CD14-positive monocyte (primary cell): Measurements from ENCODE around the gene ING1. TPM values are rescaled to one million over a fixed set of nuclear protein-coding genes. Genes with fewer than 3 reads are reported as not detected.

ENCODE experiments used
- DNase-seq, 3 donors: peaks; one replicate each; pipeline ENCODE4 v3.0.0-alpha.2; 2011 to 2022
- H2AFZ ChIP-seq: 2 replicates; pipeline ENCODE4 v1.6.0; 2012; ENCODE audit warnings: mild to moderate bottlenecking, low read depth, low read length, inconsistent platforms; ENCODE audit not compliant: insufficient read depth, poor library complexity, severe bottlenecking
- H3K27ac ChIP-seq, 2 donors: 1 replicate in 1 of 2; 2 replicates in 1 of 2; pipeline ENCODE4 v1.5.1; 2012 to 2013; ENCODE audit warnings: low read length in 2 of 2, control low read depth in 1 of 2, inconsistent platforms in 1 of 2, low read depth in 1 of 2, mild to moderate bottlenecking in 1 of 2
- H3K27me3 ChIP-seq, 2 donors: one replicate each; pipeline versions ENCODE4 v1.6.0 to v1.6.1; 2011 to 2013; ENCODE audit warnings: low read length in 2 of 2; ENCODE audit not compliant: control insufficient read depth in 2 of 2, insufficient read depth in 2 of 2
- H3K36me3 ChIP-seq, 2 donors: replicated peaks in 1 of 2; 1 replicate in 1 of 2; 2 replicates in 1 of 2; pipeline versions ENCODE4 v1.5.1 to v1.6.1; 2012 to 2013; ENCODE audit warnings: low read length in 2 of 2, control low read depth in 1 of 2, inconsistent platforms in 1 of 2, mild to moderate bottlenecking in 1 of 2; ENCODE audit not compliant: insufficient read depth in 2 of 2, control insufficient read depth in 1 of 2
- H3K4me1 ChIP-seq, 2 donors: 1 replicate in 1 of 2; 2 replicates in 1 of 2; pipeline versions ENCODE4 v1.5.1 to v1.6.1; 2012 to 2013; ENCODE audit warnings: low read length in 2 of 2, control low read depth in 1 of 2, inconsistent platforms in 1 of 2, mild to moderate bottlenecking in 1 of 2, moderate library complexity in 1 of 2; ENCODE audit not compliant: insufficient read depth in 2 of 2, control insufficient read depth in 1 of 2
- H3K4me2 ChIP-seq: replicated peaks from 2 replicates; pipeline ENCODE3; 2012; ENCODE audit warnings: low read length, moderate library complexity, mild to moderate bottlenecking; ENCODE audit not compliant: poor library complexity, severe bottlenecking; ENCODE audit errors: extremely low read depth
- H3K4me3 ChIP-seq, 3 experiments: fragments of 200-600 bp in 1 of 3; sonication (generic) in 1 of 3; replicated peaks in 1 of 3; 1 replicate in 2 of 3; 2 replicates in 1 of 3; pipeline ENCODE4 v1.5.1; 2011 to 2013; ENCODE audit warnings: low read length in 3 of 3, mild to moderate bottlenecking in 3 of 3, control low read depth in 2 of 3, low read depth in 2 of 3, inconsistent platforms in 1 of 3, moderate library complexity in 1 of 3
- H3K79me2 ChIP-seq: 2 replicates; pipeline ENCODE4 v1.6.0; 2012; ENCODE audit warnings: mild to moderate bottlenecking, control low read depth, inconsistent platforms, low read length, moderate library complexity; ENCODE audit not compliant: insufficient read depth
- H3K9ac ChIP-seq: 2 replicates; pipeline ENCODE4 v1.6.0; 2017; ENCODE audit warnings: low read length, mild to moderate bottlenecking; ENCODE audit not compliant: insufficient read depth, poor library complexity, severe bottlenecking
- H3K9me3 ChIP-seq, 2 donors: replicated peaks in 1 of 2; 1 replicate in 1 of 2; 2 replicates in 1 of 2; pipeline versions ENCODE4 v1.5.1 to v1.6.1; 2012 to 2013; ENCODE audit warnings: low read length in 2 of 2, control low read depth in 1 of 2; ENCODE audit not compliant: control insufficient read depth in 1 of 2, insufficient read depth in 1 of 2
- H4K20me1 ChIP-seq: 2 replicates; pipeline ENCODE4 v1.6.0; 2012; ENCODE audit warnings: mild to moderate bottlenecking, low read length, control low read depth, moderate library complexity; ENCODE audit not compliant: insufficient read depth
- H3K27ac Mint-ChIP-seq, 7 donors: one replicate each; pipeline ENCODE4 v1.8.0; 2020; ENCODE audit warnings: mild to moderate bottlenecking in 7 of 7, mixed read lengths in 7 of 7, moderate library complexity in 6 of 7, inconsistent platforms in 2 of 7
- H3K27me3 Mint-ChIP-seq, 3 donors: one replicate each; pipeline ENCODE4 v1.8.0; 2021 to 2022; ENCODE audit warnings: low read depth in 3 of 3, mild to moderate bottlenecking in 3 of 3, mixed read lengths in 3 of 3, moderate library complexity in 3 of 3, inconsistent platforms in 1 of 3
- H3K36me3 Mint-ChIP-seq, 2 donors: one replicate each; pipeline ENCODE4 v1.8.0; 2020; ENCODE audit warnings: mixed read lengths in 2 of 2, inconsistent platforms in 1 of 2, mild to moderate bottlenecking in 1 of 2
- H3K4me1 Mint-ChIP-seq: one replicate; pipeline ENCODE4 v1.8.0; 2020; ENCODE audit warnings: mild to moderate bottlenecking, mixed read lengths
- H3K4me3 Mint-ChIP-seq, 2 donors: one replicate each; pipeline ENCODE4 v1.8.0; 2020; ENCODE audit warnings: mild to moderate bottlenecking in 2 of 2, mixed read lengths in 2 of 2, moderate library complexity in 1 of 2
- H3K9me3 Mint-ChIP-seq, 7 donors: one replicate each; pipeline ENCODE4 v1.8.0; 2020 to 2022; ENCODE audit warnings: mixed read lengths in 7 of 7, mild to moderate bottlenecking in 6 of 7, moderate library complexity in 6 of 7, inconsistent platforms in 2 of 7
- CTCF ChIP-seq: fragments of 200-600 bp; IDR thresholded peaks from one replicate; pipeline ENCODE4 v1.8.0; 2022; ENCODE audit warnings: antibody characterized with exemption, mild to moderate bottlenecking
- WGBS: methylation state at CpG from one replicate; pipeline ENCODE4 v1.1.5; 2013; ENCODE audit warnings: missing lambda C conversion rate; ENCODE audit not compliant: insufficient coverage; 5-methylcytosine and 5-hydroxymethylcytosine counted together
- intact Hi-C, 2 donors: fragments of 100-400 bp; cut with micrococcal nuclease; formaldehyde crosslinking; loops; one replicate each; pipeline versions ENCODE4 v1.15.0 to v1.15.1; 2023
- polyA plus RNA-seq, 3 donors: library from polyadenylated mRNA; depleted of rRNA in 1 of 3; unstranded in 2 of 3; stranded (reverse) in 1 of 3; fragments of 300-500 nt in 2 of 3; fragments of >200 nt in 1 of 3; fragmentation: Illumina TruSeq in 2 of 3; gene quantifications; 1 replicate in 2 of 3; 2 replicates in 1 of 3; pipeline ENCODE4 v1.2.3, GENCODE V29; 2012 to 2021

The ING1 gene
- polyA plus RNA-seq, 3 donors = 8.4 to 128 (median 11.8) TPM

- Mint-ChIP-seq H3K4me3 (peak overlapping the region; percentile 96), H3K27me3 (peaks cover 0 to 4% (median 2%) of the 10 kb centered on the region in 3 donors), H3K4me1 (peaks cover 36% of the 10 kb centered on the region), H3K27ac (peak overlapping the region; percentile 90 to 97 (median 95)), H3K9me3 (peaks cover 0 to 2% (median 0%) of the 10 kb centered on the region in 7 donors), H3K36me3 (peaks cover 12% of the 10 kb centered on the region in 2 donors)
- no peaks in the 10 kb centered on the region for H3K27me3 ChIP-seq
- H3K4me1 ChIP-seq = peaks cover 34 to 41% of the 10 kb centered on the region in 2 donors
- peak overlapping the region; percentile 78 to 100 (median 99) for H3K4me3 ChIP-seq
- peak overlapping the region; percentile 44 for H2AFZ ChIP-seq
- DNase-seq = no peak
- peak overlapping the region; percentile 88 for H3K4me2 ChIP-seq
- WGBS = 0% methylated on average over 47 of the region's 49 CpGs
- H4K20me1 ChIP-seq = peaks cover 53% of the 10 kb centered on the region
- TF ChIP-seq CTCF = no peak
- H3K9me3 ChIP-seq = no peaks in the 10 kb centered on the region
- intact Hi-C loops = loop anchor here (1.0 to 10.0 kb wide), 9 partner anchors 9 to 440 kb away; partner anchors contain the start of genes ANKRD10 (in 1 of the 2), CARS2 (in 1 of the 2) and RAB20 (in 1 of the 2)
- H3K9ac ChIP-seq = peak overlapping the region; percentile 86
- peak overlapping the region; percentile 82 to 91 for H3K27ac ChIP-seq
- H3K79me2 ChIP-seq = peaks cover 75% of the 10 kb centered on the region
- peaks cover 9 to 12% of the 10 kb centered on the region in 2 donors for H3K36me3 ChIP-seq
Measured at GRCh38 chr13:110714797-110715394, 1.4 kb downstream of the ING1 start.

GRCh38 chr13:110715395-110716246 is 2.1 kb downstream of the ING1 start:
- Histone ChIP-seq H3K4me3 (peak overlapping the region; percentile 62 to 100 (median 99)), H3K4me1 (peaks cover 28 to 34% of the 10 kb centered on the region in 2 donors), H3K9me3 (no peaks in the 10 kb centered on the region), H2AFZ (peak overlapping the region; percentile 47), H4K20me1 (peaks cover 60% of the 10 kb centered on the region), H3K79me2 (peaks cover 78% of the 10 kb centered on the region), H3K9ac (peak overlapping the region; percentile 80), H3K36me3 (peaks cover 14 to 19% of the 10 kb centered on the region in 2 donors), H3K27me3 (no peaks in the 10 kb centered on the region), H3K27ac (peak overlapping the region; percentile 82 to 91), H3K4me2 (peak overlapping the region; percentile 94)
- TF ChIP-seq CTCF = no peak
- Mint-ChIP-seq H3K27ac (peak overlapping the region; percentile 90 to 97 (median 95)), H3K27me3 (peaks cover 0 to 4% (median 2%) of the 10 kb centered on the region in 3 donors), H3K9me3 (peaks cover 0 to 2% (median 0%) of the 10 kb centered on the region in 7 donors), H3K4me1 (peaks cover 33% of the 10 kb centered on the region), H3K36me3 (peaks cover 13 to 19% of the 10 kb centered on the region in 2 donors), H3K4me3 (peak overlapping the region; percentile 96)
- WGBS = under 1% methylated on average over 73 of the region's 74 CpGs
- intact Hi-C loops = loop anchor here (1.0 to 10.0 kb wide), 8 partner anchors 9 to 439 kb away; partner anchors contain the start of genes ANKRD10 (in 1 of the 2), CARS2 (in 1 of the 2) and RAB20 (in 1 of the 2)
- DNase-seq = peak; percentile 99
